Esophagus muscularis mucosa (tissue), 4 donors: ENCODE results near the gene PDE8B. TPM values are rescaled to one million over a fixed set of nuclear protein-coding genes. Genes with fewer than 3 reads are reported as not detected.

Source experiments
- DNase-seq: peaks from one replicate; pipeline ENCODE4 v3.0.0-alpha.2; 2017; ENCODE audit errors: extremely low spot score
- H3K27ac ChIP-seq, 4 donors: fragments of 200-600 bp; sonication (generic); replicated peaks in 1 of 4; 1 replicate in 3 of 4; 2 replicates in 1 of 4; pipeline ENCODE4 v1.5.1; 2016 to 2019; ENCODE audit warnings: mild to moderate bottlenecking in 1 of 4
- H3K27me3 ChIP-seq, 4 donors: fragments of 200-600 bp; sonication (generic); one replicate each; pipeline versions ENCODE4 v1.5.1 to v1.6.0; 2016 to 2019
- H3K36me3 ChIP-seq, 4 donors: fragments of 200-600 bp; sonication (generic); one replicate each; pipeline ENCODE4 v1.5.1; 2016 to 2019
- H3K4me1 ChIP-seq, 4 donors: fragments of 200-600 bp; sonication (generic); one replicate each; pipeline ENCODE4 v1.5.1; 2016 to 2019
- H3K4me3 ChIP-seq, 4 donors: fragments of 200-600 bp; sonication (generic); 1 replicate in 2 of 4; 2 replicates in 2 of 4; pipeline ENCODE4 v1.5.1; 2016 to 2019; ENCODE audit warnings: mild to moderate bottlenecking in 4 of 4, moderate library complexity in 1 of 4
- H3K9me3 ChIP-seq, 4 donors: fragments of 200-600 bp; sonication (generic); 1 replicate in 3 of 4; 2 replicates in 1 of 4; pipeline ENCODE4 v1.5.1; 2016 to 2019
- CTCF ChIP-seq, 3 experiments: fragments of 200-600 bp in 2 of 3; fragments of 450-650 bp in 1 of 3; sonication (generic) in 2 of 3; IDR thresholded peaks; one replicate each; pipeline ENCODE4 v1.5.1; 2017 to 2019; ENCODE audit warnings: antibody characterized with exemption in 3 of 3, mild to moderate bottlenecking in 2 of 3, moderate library complexity in 1 of 3
- EP300 ChIP-seq: sonication (generic); formaldehyde crosslinking; IDR thresholded peaks from one replicate; pipeline ENCODE4 v1.6.1; 2017; ENCODE audit warnings: antibody characterized with exemption
- POLR2A ChIP-seq: fragments of 450-650 bp; IDR thresholded peaks from one replicate; pipeline ENCODE4 v1.6.1; 2017; ENCODE audit warnings: antibody characterized with exemption, moderate library complexity, mild to moderate bottlenecking, low read depth
- POLR2AphosphoS5 ChIP-seq, 2 donors: sonication (generic); formaldehyde crosslinking; IDR thresholded peaks; one replicate each; pipeline ENCODE4 v1.6.1; 2017; ENCODE audit warnings: antibody characterized with exemption in 2 of 2
- WGBS: methylation state at CpG from one replicate; pipeline ENCODE4 v1.1.5; 2018; 5-methylcytosine and 5-hydroxymethylcytosine counted together
- intact Hi-C: fragments of 100-400 bp; cut with DNase I; formaldehyde crosslinking; loops from one replicate; pipeline ENCODE4 v1.15.1; 2023
- total RNA-seq, 4 donors: library from RNA; depleted of rRNA; stranded (reverse); fragments of >200 nt; gene quantifications; one replicate each; pipeline versions ENCODE4 v1.1.0 to v1.2.1, GENCODE V29; 2016

Gene PDE8B, protein sequence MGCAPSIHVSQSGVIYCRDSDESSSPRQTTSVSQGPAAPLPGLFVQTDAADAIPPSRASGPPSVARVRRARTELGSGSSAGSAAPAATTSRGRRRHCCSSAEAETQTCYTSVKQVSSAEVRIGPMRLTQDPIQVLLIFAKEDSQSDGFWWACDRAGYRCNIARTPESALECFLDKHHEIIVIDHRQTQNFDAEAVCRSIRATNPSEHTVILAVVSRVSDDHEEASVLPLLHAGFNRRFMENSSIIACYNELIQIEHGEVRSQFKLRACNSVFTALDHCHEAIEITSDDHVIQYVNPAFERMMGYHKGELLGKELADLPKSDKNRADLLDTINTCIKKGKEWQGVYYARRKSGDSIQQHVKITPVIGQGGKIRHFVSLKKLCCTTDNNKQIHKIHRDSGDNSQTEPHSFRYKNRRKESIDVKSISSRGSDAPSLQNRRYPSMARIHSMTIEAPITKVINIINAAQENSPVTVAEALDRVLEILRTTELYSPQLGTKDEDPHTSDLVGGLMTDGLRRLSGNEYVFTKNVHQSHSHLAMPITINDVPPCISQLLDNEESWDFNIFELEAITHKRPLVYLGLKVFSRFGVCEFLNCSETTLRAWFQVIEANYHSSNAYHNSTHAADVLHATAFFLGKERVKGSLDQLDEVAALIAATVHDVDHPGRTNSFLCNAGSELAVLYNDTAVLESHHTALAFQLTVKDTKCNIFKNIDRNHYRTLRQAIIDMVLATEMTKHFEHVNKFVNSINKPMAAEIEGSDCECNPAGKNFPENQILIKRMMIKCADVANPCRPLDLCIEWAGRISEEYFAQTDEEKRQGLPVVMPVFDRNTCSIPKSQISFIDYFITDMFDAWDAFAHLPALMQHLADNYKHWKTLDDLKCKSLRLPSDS
- total RNA-seq = 1 to 10 TPM in 2 of 4 donors, under 1 TPM in 2; 0.83 to 7.1 (median 1.5) TPM

- Histone ChIP-seq H3K27ac (no peak within 1 kb of the TSS), H3K27me3 (peaks cover 0 to 51% (median 8%) of the 10 kb centered on the region in 4 donors), H3K4me1 (peaks cover 7 to 25% (median 16%) of the 10 kb centered on the region in 4 donors), H3K36me3 (no peaks in the 10 kb centered on the region), H3K4me3 (peak within 1 kb of the TSS; percentile 59 to 75 (median 63)), H3K9me3 (no peaks in the 10 kb centered on the region)
- TF ChIP-seq POLR2A (no peak), EP300 (no peak), CTCF (IDR thresholded peaks at IDR 0.05) (no peak), POLR2AphosphoS5 (IDR thresholded peaks at IDR 0.05) (no peak)
- 8% methylated on average over 5 of the region's 110 CpGs for WGBS
- no peak for DNase-seq
- intact Hi-C loops = no loop called here
Measured at GRCh38 chr5:77210091-77210963, at the start of gene PDE8B. TSS of gene PDE8B (plus strand) at chr5:77210680. CDS start at chr5:77210926, 246 bp downstream.

DNA sequence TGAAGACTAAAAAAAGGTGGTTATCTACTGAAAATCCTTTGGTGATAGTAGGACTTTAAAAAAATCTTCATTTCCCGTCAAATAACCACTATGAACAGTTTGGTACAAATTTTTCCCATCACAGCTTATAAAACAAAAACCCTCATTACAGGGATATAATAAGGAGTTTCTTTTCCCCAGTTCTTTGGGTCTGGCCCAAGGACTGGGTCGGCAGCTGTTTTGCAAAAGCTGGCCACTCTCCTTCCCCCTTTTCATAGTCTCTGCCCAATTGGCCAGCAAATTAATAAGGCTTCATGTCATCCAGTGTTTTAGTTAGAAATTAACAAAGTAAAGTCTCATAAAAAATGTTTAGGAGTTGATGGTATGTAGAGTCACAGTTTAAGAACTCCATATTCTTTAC is 47.0 kb upstream of the PDE8B start:
- 90% methylated on average over 2 of the region's 2 CpGs for WGBS
- peaks cover 13 to 17% (median 14%) of the 10 kb centered on the region in 4 donors for H3K4me1 ChIP-seq
- TF ChIP-seq CTCF (IDR thresholded peaks at IDR 0.05) (no peak), POLR2AphosphoS5 (IDR thresholded peaks at IDR 0.05) (no peak), POLR2A (no peak), EP300 (no peak)
- intact Hi-C loops = no loop called here
- no peaks in the 10 kb centered on the region for H3K36me3 ChIP-seq
- no peaks in the 10 kb centered on the region for H3K9me3 ChIP-seq
- H3K4me3 ChIP-seq = no peak overlapping the region
- H3K27me3 ChIP-seq = no peaks in the 10 kb centered on the region
- DNase-seq = no peak
- no peak overlapping the region for H3K27ac ChIP-seq

GRCh38 chr5:77167063-77167462 is 43.4 kb upstream of the PDE8B start:
- H3K27me3 ChIP-seq = no peaks in the 10 kb centered on the region
- intact Hi-C loops = no loop called here
- DNase-seq = peak; percentile 34
- TF ChIP-seq EP300 (no peak), POLR2A (no peak), POLR2AphosphoS5 (IDR thresholded peaks at IDR 0.05) (no peak)
- peak overlapping the region in 1 of 4 donors; percentile 63 for H3K27ac ChIP-seq
- no peaks in the 10 kb centered on the region for H3K36me3 ChIP-seq
- H3K4me3 ChIP-seq = no peak overlapping the region
- no peaks in the 10 kb centered on the region for H3K9me3 ChIP-seq
- H3K4me1 ChIP-seq = peaks cover 18 to 24% (median 21%) of the 10 kb centered on the region in 4 donors

DNA sequence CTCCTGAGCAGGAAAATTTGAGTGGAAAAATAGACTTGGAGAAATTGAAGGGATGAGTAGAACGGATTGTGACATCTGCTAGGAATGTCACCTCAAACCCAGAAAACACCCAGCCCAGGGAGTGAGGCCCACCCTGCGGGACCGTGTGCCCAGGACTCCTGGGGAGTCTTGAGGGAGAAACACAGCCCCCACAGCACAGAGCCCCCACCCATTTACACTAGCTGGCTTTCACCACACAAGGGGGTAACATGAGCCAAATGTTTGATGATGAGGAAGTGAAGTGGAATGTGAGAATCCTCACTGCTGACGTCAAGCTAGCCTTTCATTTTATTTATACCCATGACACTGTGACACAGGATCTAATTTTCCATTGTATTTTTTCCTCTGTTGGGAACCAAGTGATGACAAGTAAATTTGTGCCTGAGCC is 42.8 kb upstream of the PDE8B start:
- peak; percentile 77 for DNase-seq
- Histone ChIP-seq H3K27me3 (no peaks in the 10 kb centered on the region), H3K4me1 (peaks cover 19 to 24% (median 21%) of the 10 kb centered on the region in 4 donors), H3K9me3 (no peaks in the 10 kb centered on the region), H3K36me3 (no peaks in the 10 kb centered on the region), H3K4me3 (peak overlapping the region in 1 of 4 donors; percentile 25), H3K27ac (peak overlapping the region in 3 of 4 donors; percentile 38 to 63 (median 48))
- no peak for TF ChIP-seq EP300
- no peak for TF ChIP-seq CTCF (IDR thresholded peaks at IDR 0.05)
- TF ChIP-seq POLR2AphosphoS5 (IDR thresholded peaks at IDR 0.05) = peak in 1 of 2 donors; percentile 33
- TF ChIP-seq POLR2A = no peak
- 30% methylated on average over 4 of the region's 4 CpGs for WGBS
- intact Hi-C loops = no loop called here
